GM12878 (cell line): ENCODE results near the gene PIK3C2B. TPM values are rescaled to one million over a fixed set of nuclear protein-coding genes. Genes with fewer than 3 reads are reported as not detected.

Experiments used
- ATAC-seq: fragments of 200-7000 bp; cut with Tn5 transposase; 3 replicates; pipeline ENCODE4 v1.9.1; 2020; ENCODE audit warnings: mild to moderate bottlenecking, moderate library complexity
- BruUV-seq: library from RNA; stranded (reverse); fragments of 400-500 nt; replicated peaks from 2 replicates; lab custom pipeline; 2021; lab: Mats Ljungman, UMichigan
- CTCF ChIA-PET: fragments of 300-600 bp; sonication (Branson Sonifier 250); formaldehyde crosslinking; extraction: SDS; loops from one replicate; lab custom pipeline; 2021; ENCODE audit warnings: inconsistent platforms; lab: Yijun Ruan, JAX
- POLR2A ChIA-PET: fragments of 350-600 bp; formaldehyde crosslinking; extraction: SDS; loops from one replicate; lab custom pipeline; 2021; ENCODE audit warnings: inconsistent platforms; lab: Charles Lee
- RAD21 ChIA-PET: fragments of 300-600 bp; sonication (Branson Sonifier 250); formaldehyde crosslinking; loops from one replicate; lab custom pipeline; 2023; ENCODE audit warnings: antibody characterized with exemption; ENCODE audit not compliant: unreplicated experiment; lab: Charles Lee
- SMC1A ChIA-PET: fragments of 300-600 bp; sonication (Branson Sonifier 250); formaldehyde crosslinking; loops from one replicate; lab custom pipeline; 2023; ENCODE audit not compliant: unreplicated experiment, uncharacterized antibody; lab: Charles Lee
- DNase-seq: peaks from one replicate; pipeline ENCODE4 v3.0.0-alpha.2; 2011; ENCODE audit warnings: low read depth, low spot score
- FAIRE-seq: peaks from 3 replicates; lab custom pipeline; 2011; peaks lifted over from hg19 to GRCh38; lab: Jason Lieb, UNC
- H2AFZ ChIP-seq: 2 replicates; pipeline ENCODE4 v1.6.0; 2011; ENCODE audit warnings: low read depth, low read length, control low read depth; ENCODE audit not compliant: control insufficient read depth
- H3K27ac ChIP-seq: 2 replicates; pipeline ENCODE4 v1.5.1; 2011; ENCODE audit warnings: control low read depth; ENCODE audit not compliant: control insufficient read depth, insufficient read depth
- H3K27me3 ChIP-seq, 2 experiments: replicated peaks in 1 of 2; 2 replicates each; pipeline versions ENCODE4 v1.6.0 to v1.6.1; 2011; ENCODE audit warnings: low read length in 1 of 2; ENCODE audit not compliant: control insufficient read depth in 2 of 2, insufficient read depth in 2 of 2
- H3K36me3 ChIP-seq, 2 experiments: 2 replicates each; pipeline ENCODE4 v1.5.1; 2011; ENCODE audit warnings: low read length in 1 of 2; ENCODE audit not compliant: control insufficient read depth in 2 of 2, insufficient read depth in 2 of 2
- H3K4me1 ChIP-seq: 2 replicates; pipeline ENCODE4 v1.6.1; 2011; ENCODE audit warnings: mild to moderate bottlenecking, low read length, moderate library complexity, mixed read lengths; ENCODE audit not compliant: control insufficient read depth, insufficient read depth
- H3K4me2 ChIP-seq: 2 replicates; pipeline ENCODE4 v1.6.0; 2011; ENCODE audit warnings: control low read depth; ENCODE audit not compliant: control insufficient read depth, insufficient read depth
- H3K4me3 ChIP-seq: fragments of 200-600 bp; sonication (generic); 2 replicates; pipeline ENCODE4 v1.5.1; 2016
- H3K79me2 ChIP-seq: 2 replicates; pipeline ENCODE4 v1.6.0; 2011; ENCODE audit warnings: low read length; ENCODE audit not compliant: control insufficient read depth, insufficient read depth
- H3K9ac ChIP-seq: 2 replicates; pipeline ENCODE4 v1.8.0; 2011; ENCODE audit warnings: low read length, control low read depth, mixed read lengths; ENCODE audit not compliant: control insufficient read depth, insufficient read depth
- H3K9me3 ChIP-seq: replicated peaks from 3 replicates; pipeline ENCODE4 v1.5.1; 2011; ENCODE audit warnings: mild to moderate bottlenecking, low read length; ENCODE audit not compliant: control insufficient read depth, insufficient read depth
- H4K20me1 ChIP-seq: 2 replicates; pipeline ENCODE4 v1.6.0; 2011; ENCODE audit not compliant: control insufficient read depth, insufficient read depth
- BACH1 ChIP-seq: fragments of 450-650 bp; IDR thresholded peaks from 2 replicates; pipeline ENCODE4 v1.6.1; 2017; ENCODE audit warnings: mild to moderate bottlenecking, borderline replicate concordance
- CBFB ChIP-seq: IDR thresholded peaks from 2 replicates; pipeline ENCODE4 v1.6.1; 2016; ENCODE audit warnings: antibody characterized with exemption, low read depth
- CBX3 ChIP-seq: fragments of 200-600 bp; sonication (generic); IDR thresholded peaks from 2 replicates; pipeline ENCODE4 v1.6.1; 2016; ENCODE audit warnings: low read depth, borderline replicate concordance
- CHD4 ChIP-seq: fragments of 200-600 bp; sonication (generic); IDR thresholded peaks from 2 replicates; pipeline ENCODE4 v1.6.1; 2016; ENCODE audit warnings: mild to moderate bottlenecking
- EP300 ChIP-seq, 2 experiments: fragments of 150-350 bp in 1 of 2; IDR thresholded peaks; 2 replicates each; pipeline ENCODE4 v1.6.1; 2011 to 2012; ENCODE audit warnings: low read depth in 2 of 2, low read length in 2 of 2, borderline replicate concordance in 1 of 2, improper control_type of control experiment in 1 of 2, inconsistent platforms in 1 of 2; ENCODE audit not compliant: control insufficient read depth in 1 of 2
- ETV6 ChIP-seq, 2 experiments: fragments of 450-650 bp in 1 of 2; IDR thresholded peaks in 1 of 2; conservative IDR thresholded peaks in 1 of 2; 2 replicates each; pipeline ENCODE4 v1.6.1; 2014; ENCODE audit warnings: antibody characterized with exemption in 1 of 2, borderline replicate concordance in 1 of 2, low read depth in 1 of 2, mild to moderate bottlenecking in 1 of 2, moderate library complexity in 1 of 2
- HDAC6 ChIP-seq: fragments of 200-600 bp; sonication (generic); IDR thresholded peaks from one replicate; pipeline ENCODE4 v1.8.0; 2017; ENCODE audit warnings: antibody characterized with exemption; ENCODE audit not compliant: unreplicated experiment
- KDM1A ChIP-seq: fragments of 200-600 bp; sonication (generic); IDR thresholded peaks from 2 replicates; pipeline ENCODE4 v1.6.1; 2016; ENCODE audit warnings: borderline replicate concordance
- NBN ChIP-seq: fragments of 450-650 bp; IDR thresholded peaks from 2 replicates; pipeline ENCODE4 v1.6.1; 2016
- SMAD1 ChIP-seq: fragments of 450-650 bp; IDR thresholded peaks from 2 replicates; pipeline ENCODE4 v1.6.1; 2018; ENCODE audit warnings: mild to moderate bottlenecking, low read depth; ENCODE audit not compliant: partially characterized antibody
- SRF ChIP-seq, 2 experiments: IDR thresholded peaks; 2 replicates each; pipeline ENCODE4 v1.6.1; 2011; ENCODE audit warnings: low read depth in 2 of 2, low read length in 2 of 2, mild to moderate bottlenecking in 1 of 2, moderate library complexity in 1 of 2
- SUZ12 ChIP-seq: fragments of 200-600 bp; sonication (generic); IDR thresholded peaks from one replicate; pipeline ENCODE4 v1.6.1; 2018; ENCODE audit warnings: antibody characterized with exemption, mild to moderate bottlenecking; ENCODE audit not compliant: unreplicated experiment
- ZSCAN29 ChIP-seq: fragments of 450-650 bp; IDR thresholded peaks from 2 replicates; pipeline ENCODE4 v1.6.1; 2017; ENCODE audit warnings: mild to moderate bottlenecking, moderate library complexity
- WGBS: methylation state at CpG from one replicate; pipeline ENCODE4 v1.1.6; 2016; ENCODE audit warnings: low lambda C conversion rate; ENCODE audit not compliant: insufficient replicate concordance, insufficient coverage; ENCODE audit errors: missing lambda C conversion rate; 5-methylcytosine and 5-hydroxymethylcytosine counted together
- in situ Hi-C: fragments of 300-500 bp; cut with MboI; formaldehyde crosslinking; loops from 9 replicates; pipeline ENCODE4 v1.14.3; 2018; ENCODE audit warnings: mixed read lengths
- intact Hi-C: fragments of 100-400 bp; cut with micrococcal nuclease; formaldehyde crosslinking; loops from one replicate; pipeline ENCODE4 v1.14.2; 2022; ENCODE audit not compliant: unreplicated experiment
- polyA plus RNA-seq, 11 experiments: library from polyadenylated mRNA; depleted of rRNA in 4 of 11; unstranded in 6 of 11; stranded (reverse) in 5 of 11; fragments of >200 nt; fragmentation: Nextera tagmentation in 4 of 11; fragmentation: Illumina TruSeq in 1 of 11; extraction: Ambion mirVana in 4 of 11; extraction: Trizol in 1 of 11; gene quantifications; 1 replicate in 1 of 11; 2 replicates in 10 of 11; pipeline versions ENCODE4 v1.2.1 to v1.2.3, GENCODE V29; 2011 to 2016; ENCODE audit warnings: inconsistent platforms in 2 of 11, missing spikeins in 2 of 11, low read depth in 1 of 11
- total RNA-seq, 4 experiments: library from RNA; depleted of rRNA in 3 of 4; stranded (reverse); fragments of >200 nt in 3 of 4; fragmentation: Illumina TruSeq in 1 of 4; extraction: Trizol in 1 of 4; gene quantifications; 2 replicates each; pipeline versions ENCODE4 v1.2.1 to v1.2.3, GENCODE V29; 2013 to 2021
- TF ChIP-seq, protein P1 (sequence below): IDR thresholded peaks from 2 replicates; pipeline ENCODE4 v1.6.1; 2012; ENCODE audit warnings: low read depth, low read length, improper control_type of control experiment

Gene PIK3C2B
- total and polyA plus RNA-seq, 10 of the 15 experiments (the other 5 are each of a cell fraction or from before 2014, with no cell fraction given), result 2.2 to 38.1 (median 11.4) TPM

DNA sequence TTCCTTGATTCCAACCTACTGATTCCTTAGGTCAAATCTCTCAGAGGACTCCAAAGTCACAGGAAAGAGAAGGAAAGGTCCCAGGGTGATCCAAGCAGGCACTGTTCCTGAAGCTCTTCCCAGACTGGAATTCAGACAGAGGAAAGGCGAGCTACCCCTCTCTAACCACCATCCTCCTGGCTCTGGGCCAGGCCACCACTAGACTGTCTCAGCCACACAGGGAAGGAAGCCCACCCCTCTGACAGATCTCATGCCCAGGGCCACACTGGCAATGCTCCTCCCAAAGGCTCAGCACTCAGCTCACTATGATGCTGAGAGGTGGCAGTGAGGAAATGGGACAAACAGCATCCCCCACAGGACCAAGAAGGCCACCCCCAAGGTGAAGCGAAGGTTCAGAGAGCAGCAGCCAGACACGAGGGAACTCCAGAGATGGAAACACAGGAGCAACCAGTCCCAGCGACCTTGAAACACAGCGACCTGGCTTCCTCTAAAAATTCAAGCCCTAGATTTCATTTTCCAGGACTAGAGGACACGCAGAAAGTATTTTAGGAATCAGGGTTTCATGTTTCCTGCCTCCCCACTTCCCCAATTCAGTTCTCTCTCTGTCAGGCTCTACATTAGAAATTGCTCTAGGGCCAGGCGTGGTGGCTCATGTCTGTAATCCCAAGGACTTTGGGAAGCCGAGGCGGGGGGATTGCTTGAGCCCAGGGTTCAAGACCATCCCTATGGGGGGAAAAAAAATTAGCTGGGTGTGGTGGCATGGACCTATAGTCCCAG, 18.8 kb downstream of the PIK3C2B start:
- FAIRE-seq (no peak), DNase-seq (no peak), ATAC-seq (no peak)
- 72% methylated on average over 9 of the region's 9 CpGs for WGBS
- ChIA-PET RAD21 (interaction anchor here (1.0 kb wide), 2 partner anchors 13 to 17 kb away, joined by 3 read pairs; no protein-coding TSS in a partner anchor), POLR2A (no interaction called here), SMC1A (interaction anchor here (1.3 to 18.3 kb wide), 4 partner anchors 10 to 26 kb away, joined by 7 to 408 read pairs (median 62); partner anchors contain the start of gene PIK3C2B), CTCF (interaction anchor here (18.8 to 39.0 kb wide), 2 partner anchors 25 to 34 kb away, joined by 471 to 2021 read pairs; partner anchors contain the start of gene PIK3C2B)
- BruUV-seq, result no TSS peak
- Histone ChIP-seq H2AFZ (no peak overlapping the region), H3K4me1 (peaks cover 24% of the 10 kb centered on the region), H3K27ac (no peak overlapping the region), H3K9me3 (no peaks in the 10 kb centered on the region), H3K9ac (no peak overlapping the region), H3K4me2 (no peak overlapping the region), H3K4me3 (no peak overlapping the region), H3K36me3 (peaks cover 0 to 4% of the 10 kb centered on the region in 2 experiments; a peak in 1 of 4 replicates), H3K79me2 (peaks cover 12% of the 10 kb centered on the region), H3K27me3 (no peaks in the 10 kb centered on the region), H4K20me1 (0 out of 2 replicates have a peak, but pooled peaks cover 2% of the 10 kb centered on the region)
- TF ChIP-seq CHD4 (no peak), HDAC6 (no peak), CBFB (no peak), SUZ12 (no peak), ETV6 (conservative IDR thresholded peaks at IDR 0.05 in 1 of 2, IDR thresholded peaks at IDR 0.05 in 1 of 2; ENCODE audit: borderline replicate concordance in 1 of 2, low read depth in 1 of 2) (no peak), BACH1 (no peak), EP300 (IDR thresholded peaks at IDR 0.05; ENCODE audit: borderline replicate concordance in 1 of 2, control insufficient read depth in 1 of 2, low read depth in 2 of 2, low read length in 2 of 2) (no peak), SRF (IDR thresholded peaks at IDR 0.05; ENCODE audit: low read depth in 2 of 2, low read length in 2 of 2) (no peak), KDM1A (no peak), NBN (no peak), ZSCAN29 (no peak), CBX3 (no peak), SMAD1 (no peak)
- TF ChIP-seq, protein P1, sequence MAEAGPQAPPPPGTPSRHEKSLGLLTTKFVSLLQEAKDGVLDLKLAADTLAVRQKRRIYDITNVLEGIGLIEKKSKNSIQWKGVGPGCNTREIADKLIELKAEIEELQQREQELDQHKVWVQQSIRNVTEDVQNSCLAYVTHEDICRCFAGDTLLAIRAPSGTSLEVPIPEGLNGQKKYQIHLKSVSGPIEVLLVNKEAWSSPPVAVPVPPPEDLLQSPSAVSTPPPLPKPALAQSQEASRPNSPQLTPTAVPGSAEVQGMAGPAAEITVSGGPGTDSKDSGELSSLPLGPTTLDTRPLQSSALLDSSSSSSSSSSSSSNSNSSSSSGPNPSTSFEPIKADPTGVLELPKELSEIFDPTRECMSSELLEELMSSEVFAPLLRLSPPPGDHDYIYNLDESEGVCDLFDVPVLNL, result no peak
- in situ Hi-C loops (no loop called here), intact Hi-C loops (no loop called here)
